Measurements from ENCODE around the gene MISP.

Gene MISP

GRCh38 chr19:754530-754929 lies 3.6 kb downstream of the MISP start:
- no peak overlapping the region for H3K27ac ChIP-seq

GRCh38 chr19:755063-755462 lies 4.2 kb downstream of the MISP start:
- Histone ChIP-seq H3K27me3 (no peaks in the 10 kb centered on the region), H3K4me2 (no peak overlapping the region), H3K4me3 (no peak overlapping the region), H3K9ac (no peak overlapping the region), H3K36me3 (no peaks in the 10 kb centered on the region), H3K9me3 (peaks cover 38% of the 10 kb centered on the region), H4K20me1 (no peaks in the 10 kb centered on the region), H3K27ac (no peak overlapping the region), H3K4me1 (peaks cover 30% of the 10 kb centered on the region)
- no peak for TF ChIP-seq Cebpa-rat (IDR thresholded peaks at IDR 0.05)

More at GRCh38 chr19:754530-754929, 3.6 kb downstream of the MISP start:
- H4K20me1 ChIP-seq, result no peaks in the 10 kb centered on the region
- H3K9me3 ChIP-seq, result peaks cover 33% of the 10 kb centered on the region
- no peaks in the 10 kb centered on the region for H3K27me3 ChIP-seq
- no peak overlapping the region for H3K4me3 ChIP-seq
- no peak overlapping the region for H3K9ac ChIP-seq
- TF ChIP-seq Cebpa-rat (IDR thresholded peaks at IDR 0.05), result no peak
- H3K36me3 ChIP-seq, result no peaks in the 10 kb centered on the region
- peaks cover 30% of the 10 kb centered on the region for H3K4me1 ChIP-seq
- no peak overlapping the region for H3K4me2 ChIP-seq

GRCh38 chr19:756236-756635 lies 5.3 kb downstream of the MISP start:
- Histone ChIP-seq H3K27me3 (no peaks in the 10 kb centered on the region), H4K20me1 (no peaks in the 10 kb centered on the region), H3K9ac (no peak overlapping the region), H3K4me2 (no peak overlapping the region), H3K36me3 (no peaks in the 10 kb centered on the region), H3K4me3 (no peak overlapping the region), H3K9me3 (peaks cover 39% of the 10 kb centered on the region), H3K4me1 (peaks cover 30% of the 10 kb centered on the region), H3K27ac (no peak overlapping the region)
- TF ChIP-seq Cebpa-rat (IDR thresholded peaks at IDR 0.05), result no peak

- H3K9me3 ChIP-seq, result peaks cover 47% of the 10 kb centered on the region
- no peak overlapping the region for H3K27ac ChIP-seq
- peaks cover 30% of the 10 kb centered on the region for H3K4me1 ChIP-seq
- H3K27me3 ChIP-seq, result no peaks in the 10 kb centered on the region
- TF ChIP-seq Cebpa-rat (IDR thresholded peaks at IDR 0.05), result no peak
- H3K36me3 ChIP-seq, result no peaks in the 10 kb centered on the region
- H3K4me3 ChIP-seq, result no peak overlapping the region
- H3K9ac ChIP-seq, result no peak overlapping the region
- no peaks in the 10 kb centered on the region for H4K20me1 ChIP-seq
- no peak overlapping the region for H3K4me2 ChIP-seq
These were observed 6.1 kb downstream of the MISP start for GRCh38 chr19:756821-757688.

GRCh38 chr19:757811-758668 lies 7.1 kb downstream of the MISP start:
- Histone ChIP-seq H3K27me3 (no peaks in the 10 kb centered on the region), H3K36me3 (no peaks in the 10 kb centered on the region), H3K4me1 (peaks cover 25% of the 10 kb centered on the region), H3K27ac (no peak overlapping the region), H3K4me2 (no peak overlapping the region), H3K9ac (no peak overlapping the region), H4K20me1 (no peaks in the 10 kb centered on the region), H3K9me3 (peaks cover 52% of the 10 kb centered on the region), H3K4me3 (no peak overlapping the region)
- TF ChIP-seq Cebpa-rat (IDR thresholded peaks at IDR 0.05), result no peak

- Histone ChIP-seq H4K20me1 (no peaks in the 10 kb centered on the region), H3K36me3 (no peaks in the 10 kb centered on the region), H3K27ac (no peak overlapping the region), H3K4me1 (peaks cover 8% of the 10 kb centered on the region), H3K4me2 (no peak overlapping the region), H3K27me3 (no peaks in the 10 kb centered on the region), H3K9ac (no peak overlapping the region), H3K9me3 (peaks cover 31% of the 10 kb centered on the region), H3K4me3 (no peak overlapping the region)
- TF ChIP-seq Cebpa-rat (IDR thresholded peaks at IDR 0.05), result no peak
These were observed 12.3 kb downstream of the MISP start for GRCh38 chr19:763181-763580.

- Histone ChIP-seq H3K27ac (no peak overlapping the region), H3K4me3 (no peak overlapping the region), H4K20me1 (no peaks in the 10 kb centered on the region), H3K9ac (no peak overlapping the region), H3K36me3 (no peaks in the 10 kb centered on the region), H3K9me3 (peaks cover 24% of the 10 kb centered on the region), H3K27me3 (no peaks in the 10 kb centered on the region), H3K4me2 (0 out of 2 replicates have a peak overlapping the region, but pooled peaks have one; percentile 21), H3K4me1 (peaks cover 8% of the 10 kb centered on the region)
- no peak for TF ChIP-seq Cebpa-rat (IDR thresholded peaks at IDR 0.05)
These were observed 13.0 kb downstream of the MISP start for GRCh38 chr19:763869-764268.

GRCh38 chr19:764301-764700 lies 13.4 kb downstream of the MISP start:
- Histone ChIP-seq H3K4me3 (no peak overlapping the region), H3K27ac (no peak overlapping the region), H3K9me3 (peaks cover 20% of the 10 kb centered on the region), H3K4me1 (peaks cover 8% of the 10 kb centered on the region), H3K27me3 (no peaks in the 10 kb centered on the region), H4K20me1 (no peaks in the 10 kb centered on the region), H3K4me2 (0 out of 2 replicates have a peak overlapping the region, but pooled peaks have one; percentile 21), H3K36me3 (no peaks in the 10 kb centered on the region), H3K9ac (no peak overlapping the region)
- no peak for TF ChIP-seq Cebpa-rat (IDR thresholded peaks at IDR 0.05)

GRCh38 chr19:765179-765738 lies 14.3 kb downstream of the MISP start:
- Histone ChIP-seq H3K27ac (no peak overlapping the region), H3K4me3 (no peak overlapping the region), H3K4me1 (peaks cover 8% of the 10 kb centered on the region), H3K9me3 (peaks cover 13% of the 10 kb centered on the region), H3K4me2 (no peak overlapping the region), H4K20me1 (no peaks in the 10 kb centered on the region), H3K36me3 (no peaks in the 10 kb centered on the region), H3K27me3 (peaks cover under 1% of the 10 kb centered on the region; the same call in 1 of the 2 replicates), H3K9ac (no peak overlapping the region)
- TF ChIP-seq Cebpa-rat (IDR thresholded peaks at IDR 0.05), result no peak

Measured in BLaER1 (cell line).